Omental fat pad (tissue), 4 donors: ENCODE measurements around the gene GFM2. TPM values are rescaled to one million over a fixed set of nuclear protein-coding genes. Genes with fewer than 3 reads are reported as not detected.
A peak's percentile ranks its signal among the peaks of the same experiment; 100 is the strongest.

Experiments used
- ATAC-seq: fragments of 150-250 bp; one replicate; pipeline ENCODE4 v1.9.1; 2016; ENCODE audit warnings: mild to moderate bottlenecking, moderate library complexity; ENCODE audit not compliant: low FRiP score
- DNase-seq: peaks from one replicate; pipeline ENCODE4 v3.0.0-alpha.2; 2019; ENCODE audit warnings: low spot score
- total RNA-seq, 4 donors: library from RNA; depleted of rRNA; stranded (reverse); fragments of >200 nt; gene quantifications; one replicate each; pipeline ENCODE4 v1.1.0, GENCODE V29; 2016
- TF ChIP-seq, protein P1 (sequence below), 3 donors: fragments of 450-650 bp; IDR thresholded peaks; one replicate each; pipeline ENCODE4 v1.5.1; 2016 to 2017; ENCODE audit warnings: antibody characterized with exemption in 3 of 3, mild to moderate bottlenecking in 3 of 3, moderate library complexity in 2 of 3

GFM2 gene
- total RNA-seq, 4 donors from 2014 or later: 15.9 to 23.5 (median 18.3) TPM

DNA sequence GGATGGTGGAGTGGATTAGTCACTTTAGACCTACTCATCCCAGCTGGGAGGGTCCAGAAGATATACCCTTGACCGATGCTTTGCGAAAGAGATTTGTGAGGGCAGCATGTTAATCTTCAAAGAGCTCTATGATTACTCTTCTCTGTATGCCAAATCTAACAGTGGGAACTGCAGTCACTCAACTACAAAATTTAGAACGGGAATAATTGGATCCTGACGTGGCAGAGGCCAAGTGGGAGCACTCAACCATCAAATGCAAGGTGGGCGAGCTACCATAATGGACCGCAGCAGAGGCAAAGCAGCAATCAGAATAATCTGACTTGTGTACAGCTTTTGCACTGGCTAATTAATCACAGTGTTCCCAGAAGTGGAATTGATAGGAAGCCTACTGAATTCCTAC, 20.5 kb upstream of the GFM2 start:
- DNase-seq (no peak), ATAC-seq (no peak)
- TF ChIP-seq, protein P1, sequence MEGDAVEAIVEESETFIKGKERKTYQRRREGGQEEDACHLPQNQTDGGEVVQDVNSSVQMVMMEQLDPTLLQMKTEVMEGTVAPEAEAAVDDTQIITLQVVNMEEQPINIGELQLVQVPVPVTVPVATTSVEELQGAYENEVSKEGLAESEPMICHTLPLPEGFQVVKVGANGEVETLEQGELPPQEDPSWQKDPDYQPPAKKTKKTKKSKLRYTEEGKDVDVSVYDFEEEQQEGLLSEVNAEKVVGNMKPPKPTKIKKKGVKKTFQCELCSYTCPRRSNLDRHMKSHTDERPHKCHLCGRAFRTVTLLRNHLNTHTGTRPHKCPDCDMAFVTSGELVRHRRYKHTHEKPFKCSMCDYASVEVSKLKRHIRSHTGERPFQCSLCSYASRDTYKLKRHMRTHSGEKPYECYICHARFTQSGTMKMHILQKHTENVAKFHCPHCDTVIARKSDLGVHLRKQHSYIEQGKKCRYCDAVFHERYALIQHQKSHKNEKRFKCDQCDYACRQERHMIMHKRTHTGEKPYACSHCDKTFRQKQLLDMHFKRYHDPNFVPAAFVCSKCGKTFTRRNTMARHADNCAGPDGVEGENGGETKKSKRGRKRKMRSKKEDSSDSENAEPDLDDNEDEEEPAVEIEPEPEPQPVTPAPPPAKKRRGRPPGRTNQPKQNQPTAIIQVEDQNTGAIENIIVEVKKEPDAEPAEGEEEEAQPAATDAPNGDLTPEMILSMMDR (IDR thresholded peaks at IDR 0.05): no peak

DNA sequence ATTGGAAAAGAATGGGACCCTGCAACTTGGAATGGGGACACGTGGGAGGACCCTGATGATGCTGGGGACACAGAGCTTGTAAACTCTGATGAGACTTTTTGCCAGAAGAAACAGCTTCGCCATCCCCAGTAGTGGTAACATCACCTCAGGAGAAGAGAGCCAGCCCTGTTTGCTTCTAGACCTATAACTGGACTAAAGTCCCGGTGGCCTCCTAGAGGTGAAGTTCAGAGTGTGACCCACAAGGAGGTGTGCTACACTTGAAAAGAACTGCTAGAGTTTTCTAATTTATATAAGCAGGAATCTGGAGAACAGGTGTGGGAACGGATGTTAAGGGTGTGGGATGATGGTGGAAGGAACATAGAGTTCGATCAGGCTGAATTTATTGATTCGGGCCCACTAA, 19.9 kb upstream of the GFM2 start:
- no peak for DNase-seq
- TF ChIP-seq, protein P1 (IDR thresholded peaks at IDR 0.05): no peak
- no peak for ATAC-seq

DNA sequence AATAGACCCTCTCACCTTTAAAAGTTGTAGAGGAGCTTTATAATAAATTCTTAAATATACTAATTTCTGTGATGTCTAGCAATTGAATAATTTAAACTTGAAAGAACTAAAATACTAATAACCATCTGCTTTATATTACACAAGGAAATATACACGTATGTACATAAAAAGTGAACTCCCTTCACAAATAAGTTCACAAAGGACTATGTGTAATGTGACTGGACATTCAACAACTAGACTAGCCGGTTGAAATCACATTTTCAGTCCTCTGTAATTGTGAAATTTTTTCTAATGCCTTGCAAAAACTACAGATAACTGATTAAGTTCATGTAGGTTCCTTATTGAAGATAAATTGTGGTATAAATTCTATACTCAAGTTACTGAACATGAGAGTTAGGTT, 11.7 kb upstream of the GFM2 start:
- TF ChIP-seq, protein P1 (IDR thresholded peaks at IDR 0.05): no peak
- DNase-seq (no peak), ATAC-seq (no peak)

DNA sequence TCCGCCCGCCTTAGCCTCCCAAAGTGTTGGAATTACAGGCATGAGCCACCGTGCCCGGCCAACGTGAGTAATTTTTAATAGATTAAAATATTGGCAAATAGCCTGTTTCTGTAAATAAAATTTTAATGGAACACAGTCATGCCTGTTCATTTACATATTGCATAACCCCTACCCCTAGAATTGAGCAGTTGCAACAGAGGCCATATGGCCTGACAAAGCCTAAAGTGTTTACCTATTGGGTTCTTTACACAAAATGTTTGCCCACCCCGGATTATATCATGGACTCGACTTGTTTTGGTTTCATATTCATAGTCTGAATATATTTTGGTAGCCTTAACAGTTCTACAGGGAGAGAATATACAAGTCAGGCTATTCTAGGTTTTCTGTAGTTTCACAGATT, 5.4 kb upstream of the GFM2 start:
- TF ChIP-seq, protein P1 (IDR thresholded peaks at IDR 0.05): no peak
- ATAC-seq (no peak), DNase-seq (no peak)

DNA sequence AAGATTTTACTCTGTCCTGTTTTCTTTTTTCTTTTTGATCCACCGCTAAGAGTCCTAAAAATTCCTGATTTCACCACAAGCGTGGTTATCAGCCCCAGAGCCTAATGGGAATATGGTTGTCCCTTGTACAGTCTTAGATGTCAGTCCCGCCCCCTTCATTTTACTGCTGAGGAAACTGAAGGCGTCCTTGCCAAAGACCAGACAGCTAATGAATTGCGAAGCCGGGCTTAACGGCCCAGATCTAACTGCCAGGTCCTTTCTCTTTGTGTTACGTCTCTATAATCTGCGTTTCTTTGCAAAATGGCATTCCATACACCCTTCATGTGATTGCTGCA, 629 bp upstream of the GFM2 start:
- TF ChIP-seq, protein P1 (IDR thresholded peaks at IDR 0.05): no peak
- DNase-seq: no peak
- peak; percentile 48 for ATAC-seq

DNA sequence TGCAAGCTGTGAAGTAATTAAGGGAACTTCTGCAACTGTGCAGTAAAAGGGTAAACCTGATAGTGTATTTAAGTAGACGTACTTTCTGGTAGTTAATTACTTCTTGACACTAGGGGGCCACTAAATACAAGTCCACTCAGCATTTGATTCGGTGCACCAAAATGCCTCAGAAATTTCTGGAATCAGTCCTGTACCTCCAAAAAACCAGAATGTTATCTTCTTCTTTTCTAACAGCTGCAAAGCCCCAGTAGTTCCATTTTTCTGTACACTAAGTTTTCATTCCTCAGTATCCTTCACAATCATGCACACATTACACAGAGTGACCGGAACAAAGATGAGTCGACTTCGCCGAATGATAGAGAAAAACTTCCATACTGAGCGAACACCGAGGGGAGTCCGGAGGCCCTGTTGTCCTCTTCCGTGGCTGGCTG, 484 bp downstream of the GFM2 start:
- TF ChIP-seq, protein P1 (IDR thresholded peaks at IDR 0.05): no peak
- ATAC-seq (no peak), DNase-seq (no peak)

DNA sequence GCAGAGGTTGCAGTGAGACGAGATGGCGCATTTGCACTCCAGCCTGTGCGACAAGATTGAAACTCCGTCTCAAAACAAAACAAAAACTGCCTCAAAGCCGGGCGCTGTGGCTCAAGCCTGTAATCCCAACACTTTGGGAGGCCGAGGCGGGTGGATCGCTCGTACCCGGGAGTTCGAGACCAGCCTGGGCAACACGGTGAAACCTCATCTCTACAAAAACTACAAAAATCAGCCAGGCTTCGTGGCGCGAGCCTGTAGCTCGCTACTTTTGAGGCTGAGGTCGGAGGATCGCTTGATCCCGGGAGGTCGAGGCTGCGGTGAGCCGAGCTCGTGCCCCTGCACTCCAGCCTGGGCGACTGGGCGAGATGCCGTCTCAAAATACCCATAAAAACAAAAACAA, 988 bp downstream of the GFM2 start:
- DNase-seq: no peak
- ATAC-seq: no peak
- TF ChIP-seq, protein P1 (IDR thresholded peaks at IDR 0.05): no peak
